GM21515 (cell line): ENCODE results near the gene MACO1.
A peak's percentile ranks its signal among the peaks of the same experiment; 100 is the strongest.

Experiments
- ATAC-seq: cut with Tn5 transposase; IDR thresholded peaks from one replicate; pipeline ENCODE4 v1.9.1; 2021; ENCODE audit not compliant: unreplicated experiment

MACO1 gene

DNA sequence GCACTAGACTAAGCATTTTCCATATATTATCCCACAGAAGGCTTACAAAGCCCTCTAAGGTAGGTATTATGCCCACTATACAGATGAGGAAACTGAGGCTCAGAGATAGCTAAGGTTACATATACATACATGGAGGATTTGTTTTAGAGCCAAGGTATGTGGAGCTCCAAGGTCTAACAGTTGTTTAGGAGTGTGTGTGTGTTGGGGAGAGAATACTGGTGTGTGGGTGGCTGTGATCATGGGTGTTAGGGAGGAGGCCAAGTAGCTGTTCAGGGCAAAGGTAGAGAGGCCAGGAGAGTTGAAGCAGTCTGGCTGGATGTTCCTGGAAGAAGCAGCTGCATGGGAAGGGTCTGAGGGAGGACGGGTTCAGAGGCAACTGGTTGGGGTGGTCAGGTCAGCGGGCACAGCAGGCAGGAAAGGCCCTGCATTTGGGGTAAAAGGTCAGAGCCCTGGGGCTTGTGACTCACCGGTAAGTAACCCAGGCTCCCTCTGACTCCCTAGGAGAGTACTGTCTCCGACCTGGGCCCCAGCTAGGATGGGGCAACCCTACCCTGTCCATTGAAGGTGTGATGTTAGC is 107.6 kb downstream of the MACO1 start:
- ATAC-seq = no peak

- ATAC-seq = no peak
These were observed 110.1 kb downstream of the MACO1 start for GRCh38 chr1:25540750-25541342.

DNA sequence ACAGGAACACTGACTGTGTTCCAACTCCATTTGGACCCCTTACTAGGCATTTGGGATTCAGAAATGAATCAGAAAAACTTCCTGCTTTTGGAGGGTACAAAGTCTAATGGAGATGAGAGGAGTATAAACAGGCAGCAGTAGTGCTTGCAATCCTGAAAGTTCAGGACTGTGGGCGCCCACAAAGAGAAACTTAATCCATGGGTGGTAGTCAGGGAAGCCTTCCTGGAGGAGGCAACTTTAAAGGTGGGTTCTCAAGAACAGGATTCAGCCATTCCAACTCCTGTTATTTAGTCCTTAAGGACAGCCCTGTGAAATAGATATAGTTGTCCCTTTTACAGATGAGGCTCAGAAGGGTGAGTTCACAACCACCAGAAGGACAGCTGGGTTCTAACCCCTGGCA is 110.7 kb downstream of the MACO1 start:
- no peak for ATAC-seq

GRCh38 chr1:25541889-25542658 is 111.4 kb downstream of the MACO1 start:
- ATAC-seq = no peak

- ATAC-seq = no peak
These were observed 112.3 kb downstream of the MACO1 start for GRCh38 chr1:25543005-25543424.

DNA sequence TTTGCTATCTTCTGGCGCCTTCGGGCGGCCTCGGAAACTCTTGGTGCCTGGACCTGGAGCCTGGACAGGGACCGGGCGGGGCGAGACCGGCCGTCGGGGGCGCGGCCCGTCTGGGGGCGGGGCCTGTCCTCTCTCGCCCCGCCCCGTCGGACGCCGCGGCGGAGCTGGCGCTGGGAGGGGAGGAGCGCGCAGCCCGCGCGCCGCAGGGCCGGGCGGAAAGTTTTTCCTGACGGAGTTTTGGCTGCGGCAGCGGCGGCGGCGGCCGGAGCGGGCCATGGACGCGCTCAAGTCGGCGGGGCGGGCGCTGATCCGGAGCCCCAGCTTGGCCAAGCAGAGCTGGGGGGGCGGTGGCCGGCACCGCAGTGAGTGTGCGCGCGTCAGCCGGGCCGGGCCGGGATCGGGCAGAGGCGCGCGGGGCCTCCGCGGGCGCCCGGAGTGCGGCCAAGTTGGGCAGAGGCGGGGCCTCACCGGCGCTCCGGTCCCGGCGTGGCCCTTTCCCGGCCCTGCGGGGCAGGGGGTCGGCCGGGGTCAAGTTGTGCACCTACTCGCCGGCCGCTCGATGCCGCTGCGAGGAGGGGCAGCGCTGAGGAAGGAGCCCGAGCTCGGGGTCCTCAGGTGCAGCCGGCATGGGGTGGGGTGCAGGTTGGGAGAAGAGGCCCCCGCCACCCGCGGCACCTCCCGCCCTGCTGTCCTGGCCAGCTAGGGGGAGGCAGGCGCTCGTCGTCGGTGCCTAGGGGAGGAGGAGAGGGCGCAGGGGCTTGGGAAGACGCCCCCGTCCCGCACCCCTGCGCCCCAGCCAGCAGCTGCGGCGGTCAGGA is 112.9 kb downstream of the MACO1 start, which contains the start of gene LDLRAP1:
Gene LDLRAP1 (plus strand): TSS at position 182 of the 818 bp plus-strand sequence. CDS start 93 bp downstream, at position 275.
- peak; percentile 86 for ATAC-seq

GRCh38 chr1:25544243-25544764 is 113.6 kb downstream of the MACO1 start:
- ATAC-seq = no peak

- ATAC-seq = no peak
These were observed 114.1 kb downstream of the MACO1 start for GRCh38 chr1:25544819-25545218.

- no peak for ATAC-seq
These were observed 115.1 kb downstream of the MACO1 start for GRCh38 chr1:25545767-25546166.

- no peak for ATAC-seq
These were observed 115.5 kb downstream of the MACO1 start for GRCh38 chr1:25546193-25546592.

DNA sequence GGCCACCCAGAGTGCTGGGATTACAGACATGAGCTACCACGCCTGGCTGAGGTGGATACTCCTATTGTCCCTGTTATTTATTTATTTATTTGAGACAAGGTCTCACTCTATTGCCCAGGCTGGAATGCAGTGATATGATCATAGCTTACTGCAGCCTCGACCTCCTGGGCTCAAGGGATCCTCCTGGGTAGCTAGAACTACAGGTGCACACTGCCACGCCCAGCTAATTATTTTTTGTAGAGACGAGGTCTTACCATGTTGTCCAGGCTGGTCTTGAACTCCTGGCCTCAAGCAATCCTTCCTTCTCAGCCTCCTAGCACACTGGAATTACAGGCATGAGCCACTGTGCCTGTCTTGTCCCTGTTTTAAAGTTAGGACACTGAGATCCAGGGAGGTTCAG is 117.9 kb downstream of the MACO1 start:
- ATAC-seq = no peak

GRCh38 chr1:25549273-25550154 is 118.8 kb downstream of the MACO1 start:
- ATAC-seq = peak; percentile 78
